Germinal center (tissue), 1 donor: ENCODE measurements around the gene NFATC3.

Experiments
- DNase-seq: peaks from one replicate; pipeline ENCODE4 v3.0.0; 2012; ENCODE audit warnings: mixed read lengths, low spot score

NFATC3 gene

GRCh38 chr16:68233085-68233834 lies 148.1 kb downstream of the NFATC3 start:
- DNase-seq = no peak

- no peak for DNase-seq
Measured at GRCh38 chr16:68233835-68234187, 148.6 kb downstream of the NFATC3 start.

- DNase-seq = no peak
Measured at GRCh38 chr16:68234188-68235107, 149.3 kb downstream of the NFATC3 start.

GRCh38 chr16:68235108-68235886 lies 150.1 kb downstream of the NFATC3 start:
- no peak for DNase-seq

GRCh38 chr16:68235887-68236136 lies 150.6 kb downstream of the NFATC3 start, which contains the start of gene ESRP2:
TSS of gene ESRP2 (minus strand) at chr16:68236127. CDS start at chr16:68236045, 82 bp downstream.
- no peak for DNase-seq

- peak; percentile 71 for DNase-seq
Measured at GRCh38 chr16:68236137-68236825, 151.1 kb downstream of the NFATC3 start.

- DNase-seq = peak; percentile 50
Measured at GRCh38 chr16:68236826-68237242, 151.7 kb downstream of the NFATC3 start.

GRCh38 chr16:68237243-68238028 lies 152.3 kb downstream of the NFATC3 start:
- peak; percentile 93 for DNase-seq

- no peak for DNase-seq
Measured at GRCh38 chr16:68238029-68238345, 152.8 kb downstream of the NFATC3 start.

- DNase-seq = no peak
Measured at GRCh38 chr16:68242085-68242484, 156.9 kb downstream of the NFATC3 start.

- DNase-seq = no peak
Measured at GRCh38 chr16:68242926-68243858, 158.0 kb downstream of the NFATC3 start.

GRCh38 chr16:68244481-68244902 lies 159.3 kb downstream of the NFATC3 start:
- DNase-seq = no peak

GRCh38 chr16:68244903-68245853 lies 160.0 kb downstream of the NFATC3 start, which contains the start of gene PLA2G15:
TSS of gene PLA2G15 (plus strand) at chr16:68245373. CDS start at chr16:68245427, 54 bp downstream.
- peak; percentile 98 for DNase-seq

GRCh38 chr16:68246121-68246520 lies 161.0 kb downstream of the NFATC3 start:
- DNase-seq = no peak

GRCh38 chr16:68246666-68247065 lies 161.5 kb downstream of the NFATC3 start:
- DNase-seq = no peak

GRCh38 chr16:68247400-68247799 lies 162.2 kb downstream of the NFATC3 start:
- DNase-seq = no peak

GRCh38 chr16:68247932-68248331 lies 162.8 kb downstream of the NFATC3 start:
- DNase-seq = no peak

GRCh38 chr16:68249371-68249770 lies 164.2 kb downstream of the NFATC3 start:
- DNase-seq = no peak

- DNase-seq = no peak
Measured at GRCh38 chr16:68250951-68251350, 165.8 kb downstream of the NFATC3 start.
